Measurements from ENCODE around the gene COL19A1. TPM values are rescaled to one million over a fixed set of nuclear protein-coding genes. Genes with fewer than 3 reads are reported as not detected.
A peak's percentile ranks its signal among the peaks of the same experiment; 100 is the strongest.
"Not testable (repeated sequence)": the region's sequence is repeated elsewhere in the genome, so short reads cannot be mapped to it uniquely, and the experiment has no call there.

COL19A1 gene
- polyA plus RNA-seq, 4 donors = 0.09 to 5.2 TPM; not detected in 2

DNA sequence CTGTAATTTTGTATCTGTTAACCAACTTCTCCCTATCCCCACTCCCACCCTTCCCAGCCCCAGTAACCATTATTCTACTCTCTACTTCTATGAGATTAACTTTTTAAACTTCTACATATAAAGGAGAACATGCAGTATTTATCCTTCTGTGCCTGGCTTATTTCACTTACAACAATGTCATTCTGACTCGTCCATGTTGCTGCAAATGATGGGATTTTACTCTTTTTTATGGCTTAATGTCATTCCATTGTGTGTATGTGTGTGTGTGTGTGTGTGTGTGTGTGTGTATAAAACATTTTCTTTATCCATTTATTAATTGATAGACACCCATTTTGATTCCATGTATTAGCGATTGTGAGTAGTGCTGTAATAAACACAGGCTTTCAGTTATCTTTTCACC is 76.1 kb downstream of the COL19A1 start:
- Histone ChIP-seq H3K27ac (ENCODE audit: low read depth in 1 of 3, low read length in 2 of 3) (no peak overlapping the region), H3K4me3 (ENCODE audit: low read depth in 1 of 3, low read length in 3 of 3) (no peak overlapping the region), H3K36me3 (ENCODE audit: control insufficient read depth in 3 of 3, insufficient read depth in 2 of 3, low read depth in 1 of 3, low read length in 3 of 3) (no peaks in the 10 kb centered on the region), H3K9me3 (ENCODE audit: control insufficient read depth in 2 of 2, insufficient read depth in 1 of 2, low read depth in 1 of 2, low read length in 1 of 2) (no peaks in the 10 kb centered on the region), H3K27me3 (ENCODE audit: control insufficient read depth in 3 of 3, insufficient read depth in 3 of 3, low read length in 3 of 3) (no peaks in the 10 kb centered on the region), H3K4me1 (ENCODE audit: control insufficient read depth in 3 of 3, insufficient read depth in 2 of 3, low read depth in 1 of 3, low read length in 2 of 3) (no peaks in the 10 kb centered on the region)
- DNase-seq = no peak
- FAIRE-seq = no peak
- 58 to 65% (median 61%) methylated on average over 2 of the region's 2 CpGs for WGBS, 3 donors

DNA sequence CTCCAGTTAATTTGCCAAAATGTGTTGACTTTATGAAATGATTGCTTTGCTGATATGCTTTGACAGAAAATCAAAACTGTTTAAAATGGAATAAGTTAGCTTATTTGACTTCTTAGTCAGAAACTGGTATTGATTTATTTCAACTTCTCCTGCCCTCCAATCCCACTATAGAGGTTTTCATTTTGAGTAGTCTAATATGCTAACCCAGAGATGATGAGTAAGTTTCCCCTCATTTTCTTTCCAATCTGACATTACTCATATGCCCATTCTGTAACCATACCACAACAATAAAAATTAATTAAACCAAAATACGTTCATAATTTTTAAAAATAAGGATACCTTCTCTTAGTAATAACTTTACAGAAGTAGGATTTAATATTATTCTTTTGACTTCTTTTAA is 78.8 kb downstream of the COL19A1 start:
- H3K27me3 ChIP-seq (ENCODE audit: control insufficient read depth in 3 of 3, insufficient read depth in 3 of 3, low read length in 3 of 3) = no peaks in the 10 kb centered on the region
- 60 to 87% (median 74%) methylated on average over 1 of the region's 1 CpG for WGBS, 3 donors
- no peak overlapping the region for H3K27ac ChIP-seq (ENCODE audit: low read depth in 1 of 3, low read length in 2 of 3)
- FAIRE-seq (peak; percentile 57), DNase-seq (no peak)
- H3K4me1 ChIP-seq (ENCODE audit: control insufficient read depth in 3 of 3, insufficient read depth in 2 of 3, low read depth in 1 of 3, low read length in 2 of 3) = no peaks in the 10 kb centered on the region
- no peaks in the 10 kb centered on the region for H3K9me3 ChIP-seq (ENCODE audit: control insufficient read depth in 2 of 2, insufficient read depth in 1 of 2, low read depth in 1 of 2, low read length in 1 of 2)
- H3K36me3 ChIP-seq (ENCODE audit: control insufficient read depth in 3 of 3, insufficient read depth in 2 of 3, low read depth in 1 of 3, low read length in 3 of 3) = no peaks in the 10 kb centered on the region
- no peak overlapping the region for H3K4me3 ChIP-seq (ENCODE audit: low read depth in 1 of 3, low read length in 3 of 3)

DNA sequence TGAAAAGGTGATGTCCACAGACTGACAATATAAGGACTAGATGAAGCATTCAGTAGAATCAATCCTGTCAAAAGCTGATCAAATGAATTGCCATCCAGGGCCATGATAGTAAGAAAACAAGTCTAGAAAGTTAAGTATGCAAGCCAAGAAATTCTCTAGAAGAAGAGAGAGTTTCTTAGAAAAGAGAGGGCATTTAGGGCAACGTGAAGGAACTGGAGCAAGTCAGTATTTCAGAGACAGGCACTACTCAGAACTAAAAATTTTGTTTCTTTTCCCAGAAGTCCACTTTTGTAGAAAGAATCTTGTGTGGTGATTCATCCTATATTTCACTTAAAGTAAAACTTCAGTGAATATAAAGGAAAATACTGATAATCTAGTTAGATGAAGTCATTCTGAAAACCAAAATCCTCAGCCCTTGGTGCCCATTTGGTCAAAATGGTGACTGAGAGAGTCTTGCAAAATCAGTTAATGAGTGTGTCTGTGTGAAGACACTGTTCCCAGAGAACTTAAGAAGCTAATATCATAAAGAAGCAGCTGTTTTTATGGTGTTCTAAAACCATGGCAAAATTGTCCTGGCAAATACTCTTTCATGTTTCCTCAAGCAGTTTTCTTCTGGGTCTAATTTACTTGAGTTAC is 82.2 kb downstream of the COL19A1 start:
- H3K36me3 ChIP-seq (ENCODE audit: control insufficient read depth in 3 of 3, insufficient read depth in 2 of 3, low read depth in 1 of 3, low read length in 3 of 3) = no peaks in the 10 kb centered on the region
- H3K4me1 ChIP-seq (ENCODE audit: control insufficient read depth in 3 of 3, insufficient read depth in 2 of 3, low read depth in 1 of 3, low read length in 2 of 3) = no peaks in the 10 kb centered on the region
- H3K27me3 ChIP-seq (ENCODE audit: control insufficient read depth in 3 of 3, insufficient read depth in 3 of 3, low read length in 3 of 3) = no peaks in the 10 kb centered on the region
- no peak overlapping the region for H3K4me3 ChIP-seq (ENCODE audit: low read depth in 1 of 3, low read length in 3 of 3)
- DNase-seq (no peak), FAIRE-seq (no peak)
- no peak overlapping the region for H3K27ac ChIP-seq (ENCODE audit: low read depth in 1 of 3, low read length in 2 of 3)
- 49 to 67% (median 64%) methylated on average over 1 of the region's 1 CpG for WGBS, 3 donors
- no peaks in the 10 kb centered on the region for H3K9me3 ChIP-seq (ENCODE audit: control insufficient read depth in 2 of 2, insufficient read depth in 1 of 2, low read depth in 1 of 2, low read length in 1 of 2)

DNA sequence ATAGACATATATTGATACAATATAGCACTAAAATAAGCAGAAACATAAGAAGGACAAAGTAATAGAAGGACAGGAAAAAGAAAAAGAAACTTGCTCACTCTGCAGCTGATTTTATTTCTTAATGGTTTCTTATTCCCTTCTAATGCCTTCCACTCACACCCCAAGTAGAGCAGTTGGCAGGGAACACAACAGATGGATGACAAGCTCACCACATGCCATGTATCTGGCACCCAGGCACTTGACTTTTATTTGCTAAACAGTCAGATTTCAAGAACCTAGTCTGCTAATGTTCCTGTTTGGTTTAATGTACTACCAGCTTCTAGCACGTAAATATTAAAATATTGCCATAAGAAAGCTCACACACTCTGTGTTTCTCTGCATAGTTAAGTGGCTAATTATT is 87.1 kb downstream of the COL19A1 start:
- H3K4me3 ChIP-seq (ENCODE audit: low read depth in 1 of 3, low read length in 3 of 3) = no peak overlapping the region
- no peaks in the 10 kb centered on the region for H3K4me1 ChIP-seq (ENCODE audit: control insufficient read depth in 3 of 3, insufficient read depth in 2 of 3, low read depth in 1 of 3, low read length in 2 of 3)
- 79 to 91% (median 91%) methylated on average over 1 of the region's 1 CpG for WGBS, 3 donors
- DNase-seq = no peak
- no peak for FAIRE-seq
- H3K27me3 ChIP-seq (ENCODE audit: control insufficient read depth in 3 of 3, insufficient read depth in 3 of 3, low read length in 3 of 3) = no peaks in the 10 kb centered on the region
- no peaks in the 10 kb centered on the region for H3K36me3 ChIP-seq (ENCODE audit: control insufficient read depth in 3 of 3, insufficient read depth in 2 of 3, low read depth in 1 of 3, low read length in 3 of 3)
- no peak overlapping the region for H3K27ac ChIP-seq (ENCODE audit: low read depth in 1 of 3, low read length in 2 of 3)
- no peaks in the 10 kb centered on the region for H3K9me3 ChIP-seq (ENCODE audit: control insufficient read depth in 2 of 2, insufficient read depth in 1 of 2, low read depth in 1 of 2, low read length in 1 of 2)

DNA sequence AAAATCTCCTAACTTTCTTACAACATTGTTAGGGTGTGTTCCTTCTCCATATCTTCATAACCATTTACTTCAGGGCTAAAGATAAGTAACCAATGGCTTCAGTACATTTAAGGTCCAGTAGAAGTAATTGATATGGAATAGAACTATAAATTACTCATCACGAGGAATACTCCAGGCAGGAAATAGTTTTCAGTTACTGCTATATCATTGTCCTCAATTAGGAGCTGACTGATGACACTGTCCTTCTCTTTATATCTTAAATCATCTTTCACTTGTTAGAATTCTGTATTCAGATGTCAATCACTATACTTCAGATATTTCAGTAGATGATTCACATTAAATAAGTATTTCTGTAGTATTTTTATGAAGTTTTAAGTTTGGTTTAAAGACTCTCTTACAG is 88.4 kb downstream of the COL19A1 start:
- DNase-seq (no peak), FAIRE-seq (no peak)
- no peak overlapping the region for H3K27ac ChIP-seq (ENCODE audit: low read depth in 1 of 3, low read length in 2 of 3)
- H3K4me3 ChIP-seq (ENCODE audit: low read depth in 1 of 3, low read length in 3 of 3) = no peak overlapping the region
- no peaks in the 10 kb centered on the region for H3K36me3 ChIP-seq (ENCODE audit: control insufficient read depth in 3 of 3, insufficient read depth in 2 of 3, low read depth in 1 of 3, low read length in 3 of 3)
- H3K27me3 ChIP-seq (ENCODE audit: control insufficient read depth in 3 of 3, insufficient read depth in 3 of 3, low read length in 3 of 3) = no peaks in the 10 kb centered on the region
- no peaks in the 10 kb centered on the region for H3K4me1 ChIP-seq (ENCODE audit: control insufficient read depth in 3 of 3, insufficient read depth in 2 of 3, low read depth in 1 of 3, low read length in 2 of 3)
- WGBS, 3 donors = 34 to 67% (median 47%) methylated on average over 1 of the region's 1 CpG
- no peaks in the 10 kb centered on the region for H3K9me3 ChIP-seq (ENCODE audit: control insufficient read depth in 2 of 2, insufficient read depth in 1 of 2, low read depth in 1 of 2, low read length in 1 of 2)

DNA sequence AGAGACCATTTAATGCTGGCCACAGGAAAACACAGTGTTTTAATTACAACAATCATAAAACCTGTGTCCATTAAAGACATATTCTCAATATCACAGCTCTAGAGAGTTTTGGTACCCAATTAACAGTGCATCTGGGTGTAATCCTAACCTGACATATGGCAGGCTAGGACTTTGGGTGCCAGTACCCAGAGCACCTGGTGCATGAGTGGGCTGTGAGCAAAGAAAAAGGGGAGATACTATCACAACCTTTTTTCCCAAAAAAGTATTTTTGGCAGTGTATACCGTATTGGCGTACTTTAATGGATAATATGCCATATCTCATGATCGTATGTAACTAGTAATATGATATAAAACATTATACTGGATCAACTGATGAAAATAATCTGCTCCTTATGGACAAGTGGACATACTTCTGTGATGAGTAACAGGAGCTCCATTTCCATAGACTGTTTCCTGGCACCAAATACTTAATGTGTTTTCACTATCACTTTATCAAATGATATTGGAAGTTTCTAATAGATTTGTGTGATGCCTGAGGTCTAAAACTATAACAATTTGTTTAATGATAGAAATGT is 91.7 kb downstream of the COL19A1 start:
- 82 to 92% (median 89%) methylated on average over 3 of the region's 3 CpGs for WGBS, 3 donors
- no peaks in the 10 kb centered on the region for H3K27me3 ChIP-seq (ENCODE audit: control insufficient read depth in 3 of 3, insufficient read depth in 3 of 3, low read length in 3 of 3)
- FAIRE-seq (no peak), DNase-seq (no peak)
- H3K4me1 ChIP-seq (ENCODE audit: control insufficient read depth in 3 of 3, insufficient read depth in 2 of 3, low read depth in 1 of 3, low read length in 2 of 3) = no peaks in the 10 kb centered on the region
- H3K9me3 ChIP-seq (ENCODE audit: control insufficient read depth in 2 of 2, insufficient read depth in 1 of 2, low read depth in 1 of 2, low read length in 1 of 2) = no peaks in the 10 kb centered on the region
- H3K27ac ChIP-seq (ENCODE audit: low read depth in 1 of 3, low read length in 2 of 3) = no peak overlapping the region
- no peaks in the 10 kb centered on the region for H3K36me3 ChIP-seq (ENCODE audit: control insufficient read depth in 3 of 3, insufficient read depth in 2 of 3, low read depth in 1 of 3, low read length in 3 of 3)
- H3K4me3 ChIP-seq (ENCODE audit: low read depth in 1 of 3, low read length in 3 of 3) = no peak overlapping the region

DNA sequence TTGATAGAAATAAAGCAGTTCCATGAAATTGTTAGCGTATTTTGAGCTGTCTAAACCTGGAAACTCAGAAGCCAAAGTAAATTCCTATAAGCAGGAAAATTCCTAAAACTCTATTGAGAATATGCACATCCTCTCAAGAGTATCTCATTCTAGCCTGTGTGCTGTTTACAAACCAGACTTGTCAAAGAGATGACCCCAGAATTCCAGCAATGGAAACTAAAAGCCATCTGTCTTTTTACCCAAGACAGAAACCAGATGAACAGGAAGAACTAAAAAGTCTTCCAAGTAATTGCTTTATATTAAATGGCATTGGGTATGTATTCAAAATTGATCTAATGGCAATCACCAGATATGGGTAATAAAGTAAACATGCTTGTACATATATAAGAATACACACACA is 92.6 kb downstream of the COL19A1 start:
- Histone ChIP-seq H3K27ac (ENCODE audit: low read depth in 1 of 3, low read length in 2 of 3) (no peak overlapping the region), H3K9me3 (ENCODE audit: control insufficient read depth in 2 of 2, insufficient read depth in 1 of 2, low read depth in 1 of 2, low read length in 1 of 2) (no peaks in the 10 kb centered on the region), H3K27me3 (ENCODE audit: control insufficient read depth in 3 of 3, insufficient read depth in 3 of 3, low read length in 3 of 3) (no peaks in the 10 kb centered on the region), H3K4me1 (ENCODE audit: control insufficient read depth in 3 of 3, insufficient read depth in 2 of 3, low read depth in 1 of 3, low read length in 2 of 3) (no peaks in the 10 kb centered on the region), H3K4me3 (ENCODE audit: low read depth in 1 of 3, low read length in 3 of 3) (no peak overlapping the region), H3K36me3 (ENCODE audit: control insufficient read depth in 3 of 3, insufficient read depth in 2 of 3, low read depth in 1 of 3, low read length in 3 of 3) (no peaks in the 10 kb centered on the region)
- no peak for DNase-seq
- no peak for FAIRE-seq
- WGBS, 3 donors = 74 to 86% (median 85%) methylated on average over 1 of the region's 1 CpG

DNA sequence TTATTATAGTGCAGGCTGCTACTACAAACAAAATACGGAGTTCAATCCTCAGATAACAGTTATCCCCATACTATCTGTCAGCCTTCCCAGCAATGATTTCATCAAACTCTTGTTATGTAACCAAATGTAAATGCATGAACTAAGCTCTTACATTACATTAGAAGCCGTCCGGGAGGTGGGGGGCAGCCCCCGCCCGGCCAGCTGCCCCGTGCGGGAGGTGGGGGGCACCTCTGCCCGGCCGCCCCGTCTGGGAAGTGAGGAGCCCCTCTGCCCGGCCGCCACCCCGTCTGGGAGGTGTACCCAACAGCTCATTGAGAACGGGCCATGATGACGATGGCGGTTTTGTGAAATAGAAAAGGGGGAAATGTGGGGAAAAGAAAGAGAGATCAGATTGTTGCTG is 99.6 kb downstream of the COL19A1 start:
- 91 to 92% (median 92%) methylated on average over 13 to 16 of the region's 16 CpGs for WGBS, 3 donors

DNA sequence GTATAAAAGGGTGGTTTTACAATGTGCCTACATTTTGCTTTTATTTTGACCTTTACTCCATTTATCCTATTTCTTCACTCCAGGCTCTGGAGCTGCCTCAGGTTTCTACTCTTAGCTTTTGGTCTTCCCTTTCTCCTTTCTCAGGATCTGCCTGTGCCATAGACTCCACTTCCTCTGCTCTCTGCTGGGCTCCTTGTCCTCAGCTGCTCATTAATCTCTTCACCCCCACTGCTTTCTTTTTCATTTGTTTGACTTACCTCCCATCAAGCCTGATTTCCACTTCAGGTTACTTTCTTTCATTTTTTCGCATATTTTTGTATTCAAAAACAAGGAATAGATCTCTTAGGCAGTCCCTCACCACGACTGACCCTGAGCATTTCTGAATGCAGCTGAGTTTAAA is 106.8 kb downstream of the COL19A1 start:
- DNase-seq (no peak), FAIRE-seq (no peak)
- Histone ChIP-seq H3K4me1 (ENCODE audit: control insufficient read depth in 3 of 3, insufficient read depth in 2 of 3, low read depth in 1 of 3, low read length in 2 of 3) (no peaks in the 10 kb centered on the region), H3K27ac (ENCODE audit: low read depth in 1 of 3, low read length in 2 of 3) (no peak overlapping the region), H3K9me3 (ENCODE audit: control insufficient read depth in 2 of 2, insufficient read depth in 1 of 2, low read depth in 1 of 2, low read length in 1 of 2) (no peaks in the 10 kb centered on the region), H3K36me3 (ENCODE audit: control insufficient read depth in 3 of 3, insufficient read depth in 2 of 3, low read depth in 1 of 3, low read length in 3 of 3) (no peaks in the 10 kb centered on the region), H3K27me3 (ENCODE audit: control insufficient read depth in 3 of 3, insufficient read depth in 3 of 3, low read length in 3 of 3) (no peaks in the 10 kb centered on the region), H3K4me3 (ENCODE audit: low read depth in 1 of 3, low read length in 3 of 3) (no peak overlapping the region)
- WGBS, 3 donors = 20 to 41% (median 24%) methylated on average over 2 of the region's 2 CpGs

More for the DNA sequence above, 99.6 kb downstream of the COL19A1 start:
- FAIRE-seq; H3K27me3 ChIP-seq (ENCODE audit: control insufficient read depth in 3 of 3, insufficient read depth in 3 of 3, low read length in 3 of 3); DNase-seq; H3K36me3 ChIP-seq (ENCODE audit: control insufficient read depth in 3 of 3, insufficient read depth in 2 of 3, low read depth in 1 of 3, low read length in 3 of 3); H3K27ac ChIP-seq (ENCODE audit: low read depth in 1 of 3, low read length in 2 of 3); H3K4me1 ChIP-seq (ENCODE audit: control insufficient read depth in 3 of 3, insufficient read depth in 2 of 3, low read depth in 1 of 3, low read length in 2 of 3); H3K4me3 ChIP-seq (ENCODE audit: low read depth in 1 of 3, low read length in 3 of 3); H3K9me3 ChIP-seq (ENCODE audit: control insufficient read depth in 2 of 2, insufficient read depth in 1 of 2, low read depth in 1 of 2, low read length in 1 of 2): not testable (repeated sequence)
